Skeletal muscle satellite cell (primary cell): ENCODE measurements around the gene C16orf89.

ENCODE experiments used
- H3K27me3 ChIP-seq: 2 replicates; pipeline ENCODE4 v1.7.0; 2013; ENCODE audit warnings: low read length; ENCODE audit not compliant: control insufficient read depth, insufficient read depth
- H3K36me3 ChIP-seq: 2 replicates; pipeline ENCODE4 v1.7.0; 2013; ENCODE audit warnings: mild to moderate bottlenecking, control low read depth, low read length; ENCODE audit not compliant: insufficient read depth
- H3K4me1 ChIP-seq: 2 replicates; pipeline ENCODE4 v1.7.0; 2013; ENCODE audit warnings: low read length; ENCODE audit not compliant: control insufficient read depth, insufficient read depth
- H3K4me2 ChIP-seq: 2 replicates; pipeline ENCODE4 v1.7.0; 2013; ENCODE audit warnings: mild to moderate bottlenecking, low read length
- H3K4me3 ChIP-seq: 2 replicates; pipeline ENCODE4 v1.7.0; 2013; ENCODE audit warnings: low read length
- H3K9ac ChIP-seq: 2 replicates; pipeline ENCODE4 v1.7.0; 2013; ENCODE audit warnings: mild to moderate bottlenecking, low read depth, low read length, moderate library complexity
- H3K9me3 ChIP-seq: replicated peaks from 2 replicates; pipeline ENCODE4 v1.7.0; 2013; ENCODE audit warnings: mild to moderate bottlenecking, control low read depth, low read length

C16orf89 gene

GRCh38 chr16:5034167-5034523 lies 31.6 kb downstream of the C16orf89 start:
- peaks cover 15% of the 10 kb centered on the region for H3K4me1 ChIP-seq
- peak overlapping the region; percentile 83 for H3K9ac ChIP-seq
- no peaks in the 10 kb centered on the region for H3K9me3 ChIP-seq

DNA sequence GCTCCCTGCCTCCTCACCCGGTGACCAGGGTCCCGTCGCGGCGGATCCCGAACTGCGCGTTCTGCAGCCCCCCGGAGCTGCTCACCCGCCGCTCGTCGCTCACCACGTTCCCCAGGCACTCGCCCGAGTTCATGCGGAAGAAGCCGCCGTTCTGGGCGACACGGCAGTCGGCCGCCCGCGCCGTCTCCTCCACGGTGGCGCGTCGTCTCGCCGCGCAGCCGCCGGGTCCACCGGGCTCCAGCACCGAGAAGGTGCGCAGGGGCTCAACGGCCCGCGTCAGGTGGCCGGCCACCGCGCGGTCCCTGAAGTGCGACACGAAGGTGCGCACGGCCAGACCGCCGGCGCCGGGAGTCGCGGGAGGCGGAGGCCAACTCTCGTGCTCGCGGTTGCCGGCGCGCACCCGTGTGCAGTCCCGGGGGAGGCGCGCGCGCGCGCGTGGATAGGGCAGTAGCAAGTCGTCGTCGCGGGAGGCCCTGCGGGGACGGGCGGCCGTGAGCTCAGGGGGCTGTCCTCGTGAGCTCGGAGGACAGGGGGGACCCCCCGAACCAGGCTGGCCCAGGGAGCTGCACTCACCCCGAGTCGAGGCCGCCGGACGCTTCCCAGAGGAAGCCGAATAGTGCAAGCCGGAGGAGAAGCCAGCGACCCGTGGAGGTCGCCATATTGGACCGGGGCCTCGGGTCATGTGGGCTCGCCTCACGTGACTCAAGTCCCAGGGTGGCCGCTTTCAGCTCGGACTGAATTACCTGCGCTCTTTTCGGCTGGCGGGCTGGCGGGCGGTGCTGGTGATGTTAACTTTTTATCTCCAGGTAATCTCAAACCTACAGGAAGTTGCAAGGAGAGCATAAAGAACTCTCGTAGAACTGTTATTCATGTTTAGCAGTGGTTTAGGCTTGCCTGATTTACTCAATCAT lies 32.2 kb downstream of the C16orf89 start, which contains the start of gene NAGPA:
NAGPA (minus strand) TSS at position 680 of the 911 bp plus-strand sequence; CDS start at position 659, 21 bp downstream.
- Histone ChIP-seq H3K4me3 (peak within 1 kb of the TSS; percentile 91), H3K4me2 (peak within 1 kb of the TSS; percentile 94), H3K9ac (peak within 1 kb of the TSS; percentile 83), H3K27me3 (no peaks in the 10 kb centered on the region), H3K36me3 (no peaks in the 10 kb centered on the region), H3K4me1 (peaks cover 15% of the 10 kb centered on the region), H3K9me3 (no peaks in the 10 kb centered on the region)

More at GRCh38 chr16:5034167-5034523, 31.6 kb downstream of the C16orf89 start:
- peak overlapping the region; percentile 91 for H3K4me3 ChIP-seq
- H3K4me2 ChIP-seq: peak overlapping the region; percentile 94
- no peaks in the 10 kb centered on the region for H3K27me3 ChIP-seq
- no peaks in the 10 kb centered on the region for H3K36me3 ChIP-seq

DNA sequence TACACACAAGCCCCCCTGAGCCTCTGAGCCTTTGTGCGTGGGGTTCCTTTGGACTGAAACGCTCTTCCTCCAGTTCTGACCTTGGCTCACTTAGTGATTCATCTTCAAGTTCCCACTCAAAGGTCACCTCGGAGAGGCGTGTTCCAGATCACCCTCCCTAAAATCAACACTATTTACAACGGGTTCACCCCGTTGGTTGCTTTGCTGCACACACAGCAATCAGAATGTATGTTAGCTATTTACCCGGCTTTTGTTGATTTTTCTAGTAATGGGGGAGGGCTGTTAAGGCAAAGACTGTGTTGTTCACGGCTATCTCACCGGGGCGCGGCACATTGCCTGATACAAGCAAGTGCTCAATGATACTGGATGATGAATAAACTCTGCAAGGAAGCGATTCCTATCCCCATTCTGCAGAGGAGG lies 33.0 kb downstream of the C16orf89 start:
- peak overlapping the region; percentile 91 for H3K4me3 ChIP-seq
- no peaks in the 10 kb centered on the region for H3K9me3 ChIP-seq
- no peaks in the 10 kb centered on the region for H3K36me3 ChIP-seq
- peaks cover 15% of the 10 kb centered on the region for H3K4me1 ChIP-seq
- H3K4me2 ChIP-seq: peak overlapping the region; percentile 94
- no peaks in the 10 kb centered on the region for H3K27me3 ChIP-seq
- peak overlapping the region; percentile 83 for H3K9ac ChIP-seq

GRCh38 chr16:5031601-5032000 lies 34.2 kb downstream of the C16orf89 start:
- Histone ChIP-seq H3K27me3 (no peaks in the 10 kb centered on the region), H3K4me2 (no peak overlapping the region), H3K36me3 (no peaks in the 10 kb centered on the region), H3K4me1 (peaks cover 15% of the 10 kb centered on the region), H3K9ac (no peak overlapping the region), H3K4me3 (no peak overlapping the region), H3K9me3 (no peaks in the 10 kb centered on the region)

DNA sequence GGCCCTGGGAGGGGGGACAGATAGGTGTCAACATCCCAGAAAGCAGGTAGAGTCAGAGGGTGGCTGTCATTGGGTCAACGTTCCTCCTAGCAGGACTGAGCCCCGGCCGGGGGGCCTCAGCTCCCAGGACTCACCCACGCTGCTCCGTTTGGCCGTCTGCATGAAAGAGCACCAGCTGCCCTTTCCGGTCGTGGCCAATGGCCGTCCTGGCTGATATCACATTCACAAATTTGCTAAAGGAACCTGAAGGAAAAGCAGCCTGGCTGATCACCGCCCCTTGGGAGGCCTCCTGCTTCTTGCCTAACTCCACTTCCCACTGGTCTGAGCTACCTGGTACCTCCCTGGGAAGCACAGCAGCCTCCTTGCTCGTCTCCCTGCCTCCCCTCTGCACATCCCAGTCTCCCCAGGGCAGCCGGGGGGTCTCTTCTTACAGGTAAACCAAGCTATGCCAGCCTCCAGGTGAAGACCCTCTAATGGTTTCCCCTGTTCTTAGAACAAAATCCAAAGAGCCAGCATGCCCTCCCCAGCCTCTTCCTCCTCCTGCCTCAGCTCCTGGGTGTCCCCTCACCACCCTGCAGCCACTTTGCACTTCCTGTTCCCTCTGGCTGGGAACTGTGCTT lies 35.4 kb downstream of the C16orf89 start:
- Histone ChIP-seq H3K9ac (no peak overlapping the region), H3K4me1 (peaks cover 15% of the 10 kb centered on the region), H3K4me3 (no peak overlapping the region), H3K4me2 (no peak overlapping the region), H3K36me3 (no peaks in the 10 kb centered on the region), H3K9me3 (no peaks in the 10 kb centered on the region), H3K27me3 (no peaks in the 10 kb centered on the region)

GRCh38 chr16:5028950-5029475 lies 36.7 kb downstream of the C16orf89 start:
- Histone ChIP-seq H3K9me3 (no peaks in the 10 kb centered on the region), H3K36me3 (no peaks in the 10 kb centered on the region), H3K4me1 (peaks cover 8% of the 10 kb centered on the region), H3K4me2 (no peak overlapping the region), H3K4me3 (no peak overlapping the region), H3K27me3 (no peaks in the 10 kb centered on the region), H3K9ac (no peak overlapping the region)

GRCh38 chr16:5027575-5028235 lies 38.1 kb downstream of the C16orf89 start:
- Histone ChIP-seq H3K9me3 (no peaks in the 10 kb centered on the region), H3K4me2 (no peak overlapping the region), H3K4me1 (peaks cover 2% of the 10 kb centered on the region), H3K36me3 (no peaks in the 10 kb centered on the region), H3K27me3 (no peaks in the 10 kb centered on the region), H3K4me3 (no peak overlapping the region), H3K9ac (no peak overlapping the region)

DNA sequence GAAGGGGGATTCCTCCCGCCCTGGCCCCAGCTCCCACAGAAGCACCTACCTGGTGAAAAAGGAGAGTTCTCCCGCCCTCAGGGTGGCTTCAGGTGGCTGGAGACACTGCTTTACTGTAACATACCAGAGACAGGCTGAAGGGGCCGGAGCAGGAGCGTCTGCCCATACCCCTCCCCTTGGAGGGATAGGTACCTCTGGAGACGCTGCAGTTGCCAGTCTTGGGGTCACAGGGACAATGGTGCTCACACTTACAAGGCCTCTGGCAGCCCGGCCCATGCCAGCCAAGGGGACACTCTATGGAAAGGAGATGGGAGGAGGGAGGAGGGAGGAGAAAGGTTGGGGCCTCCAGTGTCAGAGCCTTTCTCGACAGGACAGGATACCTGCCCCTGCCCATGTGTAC lies 38.7 kb downstream of the C16orf89 start:
- Histone ChIP-seq H3K9ac (no peak overlapping the region), H3K4me1 (no peaks in the 10 kb centered on the region), H3K4me2 (no peak overlapping the region), H3K36me3 (no peaks in the 10 kb centered on the region), H3K9me3 (no peaks in the 10 kb centered on the region), H3K4me3 (no peak overlapping the region), H3K27me3 (no peaks in the 10 kb centered on the region)

DNA sequence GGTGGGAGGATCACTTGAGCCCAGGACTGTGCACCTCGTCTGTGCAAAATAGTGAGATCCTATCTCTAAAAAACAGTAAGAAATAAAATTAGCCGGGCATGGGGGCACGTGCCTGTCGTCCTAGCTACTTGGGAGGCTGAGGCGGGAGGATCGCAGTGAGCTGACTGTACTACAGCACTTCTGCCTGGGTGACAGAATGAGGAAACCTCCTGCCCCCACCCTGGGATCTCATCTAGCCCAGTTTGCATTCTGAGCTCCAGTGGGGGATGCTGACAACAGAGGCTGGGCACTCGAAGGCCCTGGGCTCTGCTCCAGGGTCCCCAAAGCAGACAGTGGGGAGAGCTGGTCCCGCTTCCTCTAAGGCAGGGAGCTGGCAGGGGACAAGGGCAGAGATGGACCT lies 39.1 kb downstream of the C16orf89 start:
- H3K9me3 ChIP-seq: no peaks in the 10 kb centered on the region
- no peak overlapping the region for H3K4me2 ChIP-seq
- no peaks in the 10 kb centered on the region for H3K4me1 ChIP-seq
- no peaks in the 10 kb centered on the region for H3K36me3 ChIP-seq
- no peaks in the 10 kb centered on the region for H3K27me3 ChIP-seq
- H3K9ac ChIP-seq: no peak overlapping the region
- no peak overlapping the region for H3K4me3 ChIP-seq

- Histone ChIP-seq H3K27me3 (peaks cover 3% of the 10 kb centered on the region), H3K9ac (no peak overlapping the region), H3K4me1 (no peaks in the 10 kb centered on the region), H3K36me3 (no peaks in the 10 kb centered on the region), H3K4me2 (no peak overlapping the region), H3K9me3 (no peaks in the 10 kb centered on the region), H3K4me3 (no peak overlapping the region)
Observed at GRCh38 chr16:5025171-5025632, 40.6 kb downstream of the C16orf89 start.

GRCh38 chr16:5024632-5025031 lies 41.1 kb downstream of the C16orf89 start:
- Histone ChIP-seq H3K9me3 (no peaks in the 10 kb centered on the region), H3K36me3 (no peaks in the 10 kb centered on the region), H3K4me2 (no peak overlapping the region), H3K27me3 (peaks cover 7% of the 10 kb centered on the region), H3K9ac (no peak overlapping the region), H3K4me1 (no peaks in the 10 kb centered on the region), H3K4me3 (no peak overlapping the region)
